Stimulated activated CD4-positive, alpha-beta T cell treated with anti-CD3 and anti-CD28 coated beads, Interleukin-1b, Interleukin-23, amount 100 ng/mL, for 4 hours (primary cell): ENCODE results near the gene RBM14.
"Not testable (repeated sequence)": the region's sequence is repeated elsewhere in the genome, so short reads cannot be mapped to it uniquely, and the experiment has no call there.

Experiments
- DNase-seq, 2 donors: peaks; one replicate each; pipeline ENCODE4 v3.0.0-alpha.2; 2020; ENCODE audit warnings: low read depth in 2 of 2

Gene RBM14

DNA sequence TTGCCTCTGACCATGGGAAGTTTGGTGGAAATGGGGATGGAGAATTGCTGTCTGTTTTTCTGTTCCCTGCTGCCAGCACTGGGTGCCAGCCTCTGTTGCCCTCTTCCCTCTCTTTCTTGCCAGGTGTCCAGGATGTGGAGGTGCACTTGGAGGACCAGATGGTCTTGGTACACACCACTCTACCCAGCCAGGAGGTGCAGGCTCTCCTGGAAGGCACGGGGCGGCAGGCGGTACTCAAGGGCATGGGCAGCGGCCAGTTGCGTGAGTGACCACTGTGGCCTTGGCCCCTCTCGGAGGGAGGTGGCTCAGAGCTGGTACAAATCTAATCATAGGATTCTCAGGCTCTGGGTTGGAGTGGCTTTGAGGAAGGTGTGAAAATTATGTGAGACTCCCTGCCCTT, 17.4 kb upstream of the RBM14 start:
- no peak for DNase-seq

DNA sequence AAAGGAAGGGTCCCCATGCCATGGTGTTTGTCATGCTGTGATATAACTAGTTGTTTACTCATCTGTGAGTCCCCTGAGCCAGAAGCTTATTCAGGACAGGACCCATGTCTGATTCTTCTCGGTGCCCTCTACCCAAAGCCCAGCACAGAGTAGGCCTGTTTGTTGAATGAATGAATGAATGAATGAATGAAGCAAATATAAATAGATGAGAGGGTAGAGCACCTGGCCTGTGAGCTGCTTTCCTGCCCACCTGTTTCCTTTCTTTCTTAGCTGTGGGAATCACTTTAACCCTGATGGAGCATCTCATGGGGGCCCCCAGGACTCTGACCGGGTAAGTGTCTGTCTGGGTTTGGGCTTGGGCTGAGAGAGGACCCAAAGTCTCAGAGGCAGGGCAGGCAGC, 16.2 kb upstream of the RBM14 start:
- DNase-seq: no peak

DNA sequence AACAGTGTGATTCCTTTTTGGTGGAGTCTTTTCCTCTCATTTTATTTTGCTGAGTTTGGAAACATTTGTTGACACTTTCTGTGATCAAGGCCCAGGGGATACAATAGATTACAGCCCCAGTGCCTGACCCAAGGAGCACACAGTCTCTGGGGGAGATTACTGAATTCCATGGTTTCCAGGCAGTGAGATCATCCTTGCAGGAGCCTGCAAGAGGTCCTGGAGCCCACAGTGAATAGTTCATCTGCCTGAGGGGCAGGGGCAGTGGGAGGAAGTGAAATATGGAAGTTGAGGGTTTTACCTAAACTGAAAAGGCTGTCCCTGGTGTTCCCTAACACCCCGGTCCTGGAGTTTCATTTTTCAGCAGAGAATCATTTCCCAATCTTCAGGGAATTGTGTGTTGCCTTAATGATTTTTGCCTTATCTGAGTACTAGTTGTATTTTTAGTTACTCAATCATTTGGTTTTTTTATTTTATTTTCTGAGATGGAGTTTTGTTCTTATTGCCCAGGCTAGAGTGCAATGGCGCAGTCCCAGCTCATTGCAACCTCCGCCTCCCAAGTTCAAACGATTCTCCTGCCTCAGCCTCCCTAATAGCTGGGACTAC, 15.7 kb upstream of the RBM14 start:
- no peak for DNase-seq

DNA sequence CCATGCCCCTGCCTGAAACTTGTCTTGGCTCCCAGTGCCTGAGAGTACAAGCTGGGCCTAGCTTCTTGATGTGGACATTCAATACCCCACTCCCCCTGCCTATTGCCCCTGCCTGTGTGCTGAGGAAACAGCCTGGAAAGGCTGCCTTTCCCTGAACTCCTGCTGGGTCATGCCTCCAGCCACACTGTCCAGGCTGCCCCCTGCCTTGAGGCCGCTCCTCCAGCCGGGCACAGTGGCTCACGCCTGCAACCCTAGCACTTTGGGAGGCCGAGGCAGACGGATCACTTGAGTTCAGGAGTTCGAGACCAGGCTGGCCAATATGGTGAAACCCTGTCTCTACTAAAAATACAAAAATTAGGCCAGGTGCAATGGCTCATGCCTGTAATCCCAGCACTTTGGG, 13.4 kb upstream of the RBM14 start:
- DNase-seq: no peak

DNA sequence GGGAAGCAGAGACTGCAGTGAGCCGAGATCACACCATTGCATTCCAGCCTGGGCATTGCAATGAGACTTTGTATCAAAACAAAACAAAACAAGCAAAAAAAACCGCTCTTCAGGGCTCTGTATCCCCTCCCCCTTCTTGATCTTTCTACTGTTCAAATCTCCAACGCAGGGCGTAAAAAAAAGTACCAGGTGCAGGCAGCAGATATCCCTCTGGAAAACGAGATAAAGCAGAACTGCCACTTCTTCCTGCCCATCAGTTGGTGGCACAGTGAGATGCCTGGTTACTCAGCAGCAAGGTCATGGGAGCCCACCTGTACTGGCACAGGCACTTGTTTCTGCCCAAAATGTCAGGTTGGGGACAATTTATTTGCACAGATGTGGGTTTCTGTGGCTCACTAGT, 12.3 kb upstream of the RBM14 start:
- DNase-seq: no peak

DNA sequence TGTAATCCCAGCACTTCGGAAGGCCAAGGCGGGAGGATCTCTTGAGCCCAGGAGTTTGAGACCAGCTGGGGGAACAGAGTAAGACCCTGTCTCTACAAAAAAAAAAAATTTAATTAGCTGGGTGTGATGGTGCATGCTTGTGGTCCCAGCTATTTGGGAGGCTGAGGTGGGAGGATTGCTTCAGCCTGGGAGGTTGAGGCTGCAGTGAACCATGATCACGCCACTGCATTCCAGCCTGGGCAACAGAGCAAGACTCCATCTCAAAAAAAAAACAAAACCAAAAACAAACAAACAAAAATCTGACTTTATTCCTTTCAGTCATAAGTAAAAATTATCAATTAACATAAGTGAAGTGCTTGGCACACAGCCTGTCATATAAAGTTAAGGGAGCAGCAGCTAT, 9.8 kb upstream of the RBM14 start:
- DNase-seq: not testable (repeated sequence)

DNA sequence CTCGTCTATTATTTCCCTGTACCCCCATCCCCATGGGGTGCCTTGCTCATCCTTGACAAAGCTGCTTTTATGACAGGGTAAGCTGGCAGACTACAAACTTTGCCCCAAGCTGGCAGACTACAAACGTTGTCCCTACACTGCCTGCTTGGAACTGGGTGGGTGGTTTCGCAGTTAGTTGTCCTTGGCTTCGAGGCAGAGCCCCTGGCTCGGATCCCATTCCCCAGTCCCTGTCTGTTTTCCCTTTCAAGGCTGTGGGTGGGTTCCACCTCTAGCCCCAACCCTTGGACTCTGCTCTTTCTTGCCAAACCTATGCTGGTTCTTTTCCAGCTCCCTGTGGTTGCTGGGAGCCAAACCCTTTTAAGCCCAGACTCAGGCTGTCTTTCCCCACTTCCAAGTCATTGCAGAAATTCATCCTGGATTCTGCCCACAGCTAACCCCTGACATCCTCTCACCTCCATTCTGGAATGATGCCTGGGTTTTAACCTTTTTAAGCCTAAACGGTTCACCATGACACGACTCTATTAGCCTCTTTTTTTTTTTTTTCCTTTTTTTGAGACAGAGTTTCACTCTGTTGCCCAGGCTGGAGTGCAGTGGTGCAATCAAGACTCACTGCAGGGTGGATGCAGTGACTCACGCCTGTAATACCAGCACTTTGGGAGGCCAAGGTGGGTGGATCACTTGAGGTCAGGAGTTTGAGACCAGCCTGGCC, 9.2 kb upstream of the RBM14 start:
- DNase-seq: no peak

DNA sequence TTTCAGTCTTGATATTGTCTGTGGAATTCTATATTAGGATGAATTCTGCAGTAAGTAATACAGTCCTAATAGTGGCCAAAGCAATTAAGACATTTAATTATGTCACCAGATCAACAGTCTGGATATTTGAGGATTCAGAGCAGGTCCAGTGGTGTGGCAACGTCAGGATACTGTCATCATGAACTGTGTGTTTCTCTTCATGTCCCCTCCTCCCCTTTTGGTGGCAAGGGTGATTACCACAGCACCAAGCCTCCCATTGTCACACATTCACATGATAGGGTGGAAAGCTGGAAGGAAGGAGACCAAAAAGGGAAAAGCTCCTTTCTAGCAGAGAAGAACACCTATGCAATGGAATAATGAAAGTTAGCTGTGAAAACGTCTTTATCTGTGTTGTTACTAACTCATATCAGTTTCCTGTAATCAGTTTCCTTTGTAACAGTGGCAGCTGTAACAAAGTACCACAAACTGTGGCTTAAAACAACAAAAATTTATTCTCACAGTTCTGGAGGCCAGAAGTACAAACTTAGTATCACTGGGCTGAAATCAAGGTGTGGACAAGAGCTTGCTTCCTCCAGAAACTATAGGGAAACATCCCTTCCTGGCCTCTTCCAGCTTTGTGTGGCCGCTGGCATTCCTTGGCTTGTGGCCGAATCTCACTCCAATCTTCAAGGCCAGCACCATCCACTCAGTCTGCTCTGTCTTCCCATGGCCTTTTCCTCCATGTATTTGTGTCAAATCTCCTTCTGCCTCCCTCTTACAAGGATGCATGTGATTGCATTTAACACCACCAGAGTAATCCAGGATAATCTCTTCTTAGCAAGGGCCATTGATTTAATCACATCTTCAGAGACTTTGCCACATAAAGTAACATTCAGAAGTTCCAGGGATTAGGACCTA, 6.5 kb upstream of the RBM14 start:
- DNase-seq: no peak

DNA sequence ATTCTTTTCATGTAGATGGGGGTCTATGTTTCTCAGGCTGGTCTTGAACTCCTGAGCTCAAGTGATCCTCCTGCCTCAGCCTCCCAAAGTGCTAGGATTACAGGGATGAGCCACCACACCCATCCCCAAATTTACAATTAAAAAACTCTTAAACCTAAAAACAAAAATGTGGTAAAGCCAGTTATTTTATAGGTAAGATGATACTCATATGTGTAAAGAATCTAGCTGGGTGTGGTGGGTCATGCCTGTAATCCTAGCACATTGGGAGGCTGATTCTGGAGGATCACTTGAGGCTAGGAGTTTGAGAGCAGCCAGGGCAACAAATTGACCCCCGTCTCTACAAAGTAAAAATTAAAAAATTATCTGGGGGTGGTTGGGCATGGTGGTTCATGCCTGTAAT, 4.0 kb upstream of the RBM14 start:
- no peak for DNase-seq

DNA sequence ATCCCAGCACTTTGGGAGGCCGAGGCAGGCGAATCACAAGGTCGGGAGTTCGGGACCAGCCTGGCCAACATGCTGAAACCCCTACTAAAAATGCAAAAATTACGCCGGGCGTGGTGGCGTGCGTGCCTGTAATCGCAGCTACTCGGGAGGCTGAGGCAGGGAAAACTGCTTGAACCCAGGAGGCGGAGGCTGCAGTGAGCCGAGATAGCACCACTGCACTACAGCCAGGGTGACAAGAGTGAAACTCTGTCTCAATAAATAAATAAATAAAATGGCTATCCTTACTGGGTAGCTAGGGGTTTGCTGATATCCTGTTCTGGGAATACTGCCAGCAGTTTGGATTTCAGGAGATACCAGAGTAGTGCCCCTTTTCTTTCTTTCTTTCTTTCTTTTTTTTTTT, 2.4 kb upstream of the RBM14 start:
- no peak for DNase-seq

DNA sequence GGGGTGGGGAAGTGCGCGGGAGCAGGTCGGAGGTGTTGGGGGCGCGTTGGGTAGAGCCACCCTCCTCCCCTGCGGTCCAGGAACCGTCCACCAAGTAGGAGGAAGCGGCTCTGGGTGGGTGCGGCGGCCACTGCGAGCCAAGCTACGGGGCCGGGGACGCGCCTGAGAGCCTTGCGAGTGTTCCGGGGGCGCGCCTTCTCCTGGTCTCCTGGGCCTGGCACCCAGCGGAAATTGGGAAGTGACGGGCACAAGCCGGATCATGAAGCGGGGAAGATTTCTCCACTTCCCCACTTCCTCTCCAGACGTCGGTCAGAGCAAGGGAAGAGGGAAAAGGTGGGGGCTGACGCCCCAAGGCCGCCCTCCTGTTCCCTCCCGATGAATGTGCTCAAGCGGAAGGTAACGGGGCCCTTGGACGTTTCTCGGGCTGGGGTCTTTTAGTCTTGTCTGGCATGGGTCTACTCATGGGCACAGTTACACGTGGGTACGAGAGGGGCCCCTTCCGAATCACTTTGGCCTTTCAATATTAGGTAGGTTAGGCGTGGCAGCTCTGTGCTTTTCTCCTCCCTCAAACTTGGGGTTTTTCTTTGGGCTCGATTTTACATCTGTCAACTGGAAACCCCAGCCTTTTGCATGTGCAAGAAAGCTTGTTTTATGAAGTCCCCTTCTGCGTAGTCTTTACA, 865 bp downstream of the RBM14 start:
- no peak for DNase-seq

DNA sequence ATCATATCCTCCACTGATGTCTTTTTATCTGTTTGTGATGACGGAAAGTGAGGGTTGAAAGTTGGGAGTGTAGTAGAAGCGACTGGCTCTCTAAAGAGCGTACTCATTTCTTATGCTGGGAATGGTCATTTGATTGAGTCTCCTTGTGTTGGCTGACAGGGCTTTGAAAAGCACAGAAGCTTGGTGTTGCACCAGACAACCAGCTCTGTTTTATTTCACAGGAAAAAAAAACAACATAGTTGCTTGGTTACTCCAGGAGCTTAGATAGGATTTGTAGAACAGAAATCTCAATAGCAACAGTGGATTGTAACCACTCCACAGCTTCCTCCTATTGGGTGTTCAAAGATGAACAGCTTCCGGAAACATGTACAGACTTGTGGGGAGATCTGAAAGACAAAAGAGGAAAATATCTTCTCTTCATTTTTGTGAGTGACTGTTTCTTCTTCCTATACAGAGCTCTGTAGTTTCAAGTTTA, 2.7 kb downstream of the RBM14 start:
- no peak for DNase-seq

DNA sequence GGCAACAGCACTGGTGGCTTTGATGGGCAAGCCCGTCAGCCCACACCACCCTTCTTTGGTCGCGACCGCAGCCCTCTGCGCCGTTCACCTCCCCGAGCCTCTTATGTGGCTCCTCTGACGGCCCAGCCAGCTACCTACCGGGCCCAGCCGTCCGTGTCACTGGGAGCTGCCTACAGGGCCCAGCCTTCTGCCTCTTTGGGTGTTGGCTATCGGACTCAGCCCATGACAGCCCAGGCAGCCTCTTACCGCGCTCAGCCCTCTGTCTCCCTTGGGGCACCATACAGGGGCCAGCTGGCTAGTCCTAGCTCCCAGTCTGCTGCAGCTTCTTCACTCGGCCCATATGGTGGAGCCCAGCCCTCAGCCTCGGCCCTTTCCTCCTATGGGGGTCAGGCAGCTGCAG, 8.0 kb downstream of the RBM14 start:
- DNase-seq: no peak

DNA sequence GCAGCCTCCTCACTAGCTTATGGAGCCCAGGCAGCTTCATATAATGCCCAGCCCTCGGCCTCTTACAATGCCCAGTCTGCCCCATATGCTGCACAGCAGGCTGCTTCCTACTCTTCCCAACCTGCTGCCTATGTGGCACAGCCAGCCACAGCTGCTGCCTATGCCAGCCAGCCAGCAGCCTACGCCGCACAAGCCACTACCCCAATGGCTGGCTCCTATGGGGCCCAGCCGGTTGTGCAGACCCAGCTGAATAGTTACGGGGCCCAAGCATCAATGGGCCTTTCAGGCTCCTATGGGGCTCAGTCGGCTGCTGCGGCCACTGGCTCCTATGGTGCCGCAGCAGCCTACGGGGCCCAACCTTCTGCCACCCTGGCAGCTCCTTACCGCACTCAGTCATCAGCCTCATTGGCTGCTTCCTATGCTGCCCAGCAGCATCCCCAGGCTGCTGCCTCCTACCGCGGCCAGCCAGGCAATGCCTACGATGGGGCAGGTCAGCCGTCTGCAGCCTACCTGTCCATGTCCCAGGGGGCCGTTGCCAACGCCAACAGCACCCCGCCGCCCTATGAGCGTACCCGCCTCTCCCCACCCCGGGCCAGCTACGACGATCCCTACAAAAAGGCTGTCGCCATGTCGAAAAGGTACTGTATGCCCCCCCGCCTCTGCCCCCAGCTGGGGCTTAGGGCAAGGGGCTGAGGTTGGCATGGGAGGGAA, 8.8 kb downstream of the RBM14 start:
- DNase-seq: no peak

DNA sequence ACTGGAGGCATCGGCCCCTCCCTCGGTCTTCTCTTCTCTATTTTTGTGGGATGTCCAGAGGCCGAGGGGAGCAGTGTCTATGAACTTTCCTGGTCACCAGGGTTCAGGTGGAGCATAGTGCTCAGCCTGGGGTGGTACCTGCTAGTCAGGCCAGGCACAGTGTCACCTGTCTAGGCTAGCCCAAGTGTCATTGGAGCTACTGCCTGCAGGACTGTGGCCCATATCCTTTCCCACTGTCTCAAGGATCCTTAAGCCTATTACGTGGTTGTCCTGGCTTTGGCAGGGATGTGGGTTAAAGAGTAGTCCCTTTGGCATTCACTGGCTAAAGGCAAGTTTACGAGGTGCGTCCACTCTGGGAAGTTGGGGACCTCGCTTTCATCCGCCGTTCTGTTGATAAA, 9.3 kb downstream of the RBM14 start:
- DNase-seq: no peak

DNA sequence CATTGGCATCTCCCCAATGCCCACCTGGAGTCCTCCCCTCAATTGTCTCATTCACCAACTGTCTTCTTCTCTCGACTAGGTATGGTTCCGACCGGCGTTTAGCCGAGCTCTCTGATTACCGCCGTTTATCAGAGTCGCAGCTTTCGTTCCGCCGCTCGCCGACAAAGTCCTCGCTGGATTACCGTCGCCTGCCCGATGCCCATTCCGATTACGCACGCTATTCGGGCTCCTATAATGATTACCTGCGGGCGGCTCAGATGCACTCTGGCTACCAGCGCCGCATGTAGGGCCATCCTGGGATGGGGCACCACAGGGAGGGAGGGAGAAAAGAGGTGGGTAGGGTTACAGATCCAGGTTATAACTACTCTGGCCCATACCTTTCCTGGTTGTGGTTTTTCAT, 10.0 kb downstream of the RBM14 start:
- DNase-seq: no peak

DNA sequence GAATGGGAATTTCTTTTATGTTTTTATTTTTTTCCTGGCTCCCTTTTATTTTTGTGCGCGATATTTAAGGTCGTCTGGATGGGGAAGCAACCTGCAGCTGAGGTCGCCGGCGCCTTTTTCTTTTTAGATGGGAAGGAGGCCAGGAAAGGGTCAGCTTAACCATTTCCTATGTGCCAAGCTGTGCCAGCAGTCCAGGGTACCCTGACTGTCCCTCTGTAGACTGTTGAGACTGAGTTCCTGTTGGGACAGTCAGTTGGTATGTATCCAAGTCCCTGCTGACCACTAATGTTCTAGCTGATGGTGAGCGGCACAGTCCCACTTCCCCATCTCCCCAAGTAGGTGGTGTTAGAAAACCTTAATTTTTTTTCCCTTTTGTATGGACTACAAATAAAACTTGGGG, 10.5 kb downstream of the RBM14 start:
- no peak for DNase-seq

DNA sequence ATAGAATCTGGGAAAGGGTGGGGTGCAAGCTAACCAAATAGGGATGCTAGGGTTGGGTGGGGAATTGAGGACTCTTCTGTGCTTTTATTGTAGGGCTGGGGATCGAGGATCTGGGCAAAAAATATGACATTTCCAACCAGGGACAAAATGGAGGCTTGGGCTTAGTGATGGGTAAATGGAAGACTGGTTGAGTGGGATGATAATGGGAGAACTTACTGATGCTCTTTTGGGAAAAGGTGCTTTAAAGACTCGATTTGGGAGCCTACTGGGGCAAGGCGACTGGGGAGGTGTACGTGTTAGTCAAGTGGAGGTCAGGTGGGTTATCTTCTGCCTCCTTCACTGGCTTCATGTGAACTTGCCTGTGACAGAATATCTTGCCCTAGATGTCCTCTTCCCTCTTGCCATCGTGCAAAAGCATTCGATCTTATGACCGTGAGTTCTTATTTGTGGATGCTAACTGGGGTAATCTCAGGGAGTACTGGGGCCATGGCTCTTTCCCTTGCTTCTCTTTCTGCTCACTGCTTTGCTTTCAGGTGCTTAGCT, 11.7 kb downstream of the RBM14 start:
- no peak for DNase-seq

DNA sequence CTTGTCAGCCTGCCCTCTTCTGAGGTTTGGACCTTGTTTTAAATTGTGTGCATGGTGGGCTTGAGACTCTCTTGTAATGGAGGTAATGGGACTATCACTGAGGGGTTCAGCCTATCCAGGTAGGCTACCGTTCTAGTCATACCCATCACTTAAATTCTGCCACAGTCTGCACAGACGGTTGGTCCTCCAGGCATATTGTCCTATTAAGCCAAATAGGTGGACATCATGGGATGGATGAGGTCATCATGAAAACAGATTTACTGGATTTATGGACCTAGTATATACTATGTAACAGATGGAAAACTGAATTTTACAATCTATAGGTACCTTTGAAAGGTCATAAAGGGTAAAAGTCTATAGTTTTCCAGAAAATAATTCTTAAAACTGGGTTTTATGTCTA, 12.9 kb downstream of the RBM14 start:
- DNase-seq: no peak

DNA sequence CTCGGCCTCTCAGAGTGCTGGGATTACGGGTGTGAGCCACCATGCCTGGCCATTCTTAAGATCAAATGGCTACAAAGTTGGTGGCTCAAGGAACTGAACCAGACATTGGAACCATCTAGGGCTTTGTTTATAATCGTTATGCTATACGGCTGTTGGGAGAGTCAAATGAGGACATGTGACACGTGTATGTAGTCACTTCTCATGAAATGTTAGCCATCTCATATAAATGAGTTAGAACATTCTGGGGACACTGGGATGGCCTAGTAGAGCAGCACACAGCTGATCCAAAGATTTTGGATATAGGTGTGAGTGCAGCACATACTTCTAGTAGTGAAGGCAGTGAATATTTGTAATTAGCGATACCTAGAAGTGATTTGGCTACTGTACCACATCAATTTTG, 15.5 kb downstream of the RBM14 start:
- no peak for DNase-seq

DNA sequence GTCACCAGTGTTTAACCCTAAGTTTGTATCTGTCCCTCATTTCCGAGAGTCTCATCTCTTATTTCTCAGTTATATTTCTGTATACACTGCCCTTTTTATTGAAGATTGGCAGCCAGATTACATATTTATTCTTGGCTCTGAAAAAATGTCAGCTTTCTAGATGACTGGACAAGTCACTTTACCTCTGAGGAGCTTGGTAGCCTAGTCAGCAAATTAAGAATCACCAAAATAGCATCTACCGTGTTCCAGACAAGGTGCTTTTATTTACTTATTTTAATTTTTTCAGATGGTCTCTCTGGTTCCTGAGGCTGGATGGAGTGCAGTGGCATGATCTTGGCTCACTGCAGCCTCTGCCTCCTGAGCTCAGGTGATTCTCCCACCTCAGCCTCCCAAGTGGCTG, 16.5 kb downstream of the RBM14 start:
- no peak for DNase-seq
